GM12864 (cell line): ENCODE results near the gene LYZL6.

ENCODE experiments used
- DNase-seq: peaks from one replicate; pipeline ENCODE4 v3.0.0-alpha.2; 2011; ENCODE audit warnings: low read depth
- H3K4me3 ChIP-seq: 2 replicates; pipeline ENCODE4 v1.5.1; 2011; ENCODE audit warnings: mild to moderate bottlenecking, low read depth, low read length, control low read depth
- TF ChIP-seq, protein P1 (sequence below): IDR thresholded peaks from 2 replicates; pipeline ENCODE4 v1.5.1; 2011; ENCODE audit warnings: low read depth, mild to moderate bottlenecking, moderate library complexity, low read length, control low read depth, inconsistent platforms; ENCODE audit errors: missing control alignments

Gene LYZL6

DNA sequence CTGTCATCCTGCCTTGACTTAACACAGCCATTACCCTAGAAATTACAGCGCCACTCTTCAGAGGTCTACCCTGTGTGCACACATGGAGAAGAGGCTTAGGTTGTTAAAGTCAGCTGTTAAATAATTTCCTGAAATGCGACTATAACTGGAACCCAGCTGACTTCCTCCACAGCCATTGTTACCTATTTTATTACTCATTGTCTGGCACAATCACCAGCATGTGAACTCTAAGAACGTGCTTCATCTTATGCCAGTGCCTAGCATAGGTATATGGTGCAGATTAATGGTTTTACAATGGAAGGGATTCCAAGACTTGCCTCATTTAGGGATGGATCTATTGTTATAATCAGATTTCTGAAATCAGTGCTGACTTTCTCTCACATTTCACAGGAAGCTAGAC lies 24.8 kb downstream of the LYZL6 start:
- no peak overlapping the region for H3K4me3 ChIP-seq
- DNase-seq = no peak
- TF ChIP-seq, protein P1, sequence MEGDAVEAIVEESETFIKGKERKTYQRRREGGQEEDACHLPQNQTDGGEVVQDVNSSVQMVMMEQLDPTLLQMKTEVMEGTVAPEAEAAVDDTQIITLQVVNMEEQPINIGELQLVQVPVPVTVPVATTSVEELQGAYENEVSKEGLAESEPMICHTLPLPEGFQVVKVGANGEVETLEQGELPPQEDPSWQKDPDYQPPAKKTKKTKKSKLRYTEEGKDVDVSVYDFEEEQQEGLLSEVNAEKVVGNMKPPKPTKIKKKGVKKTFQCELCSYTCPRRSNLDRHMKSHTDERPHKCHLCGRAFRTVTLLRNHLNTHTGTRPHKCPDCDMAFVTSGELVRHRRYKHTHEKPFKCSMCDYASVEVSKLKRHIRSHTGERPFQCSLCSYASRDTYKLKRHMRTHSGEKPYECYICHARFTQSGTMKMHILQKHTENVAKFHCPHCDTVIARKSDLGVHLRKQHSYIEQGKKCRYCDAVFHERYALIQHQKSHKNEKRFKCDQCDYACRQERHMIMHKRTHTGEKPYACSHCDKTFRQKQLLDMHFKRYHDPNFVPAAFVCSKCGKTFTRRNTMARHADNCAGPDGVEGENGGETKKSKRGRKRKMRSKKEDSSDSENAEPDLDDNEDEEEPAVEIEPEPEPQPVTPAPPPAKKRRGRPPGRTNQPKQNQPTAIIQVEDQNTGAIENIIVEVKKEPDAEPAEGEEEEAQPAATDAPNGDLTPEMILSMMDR = no peak

DNA sequence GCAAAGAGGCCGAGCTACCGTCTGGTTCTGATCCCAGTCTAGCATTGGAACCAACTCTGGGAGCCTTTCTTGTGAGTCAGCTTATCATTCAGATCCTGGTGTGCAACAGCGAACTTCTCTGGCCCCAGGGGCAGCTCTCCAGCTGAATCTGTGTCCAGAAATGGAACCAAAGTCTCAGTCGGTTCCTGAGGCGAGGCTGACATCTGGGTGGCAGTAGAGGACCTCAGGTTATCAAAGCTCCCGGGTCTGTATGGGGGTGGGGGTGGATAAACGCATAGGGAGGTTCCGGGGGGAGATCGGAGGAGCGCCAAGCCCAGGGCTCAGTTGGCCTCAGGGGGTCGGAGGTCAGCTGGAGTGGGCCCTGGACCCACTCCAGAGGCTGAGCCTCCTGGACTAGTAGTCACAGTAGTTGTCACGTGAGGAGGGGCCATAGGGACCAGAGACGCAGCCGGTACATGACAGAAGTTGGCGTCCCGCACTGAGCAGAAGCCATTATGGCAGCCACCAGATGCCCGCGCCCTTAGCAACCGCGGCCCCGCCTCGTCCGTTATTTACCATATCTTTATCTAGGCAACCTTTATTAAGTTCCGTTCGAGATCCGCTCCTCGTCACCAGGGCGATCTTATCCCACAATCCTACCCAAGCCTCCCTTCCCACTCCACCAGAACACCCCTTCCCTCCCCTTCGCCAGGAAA lies 25.8 kb downstream of the LYZL6 start:
- TF ChIP-seq, protein P1 = no peak
- no peak for DNase-seq
- H3K4me3 ChIP-seq = no peak overlapping the region

DNA sequence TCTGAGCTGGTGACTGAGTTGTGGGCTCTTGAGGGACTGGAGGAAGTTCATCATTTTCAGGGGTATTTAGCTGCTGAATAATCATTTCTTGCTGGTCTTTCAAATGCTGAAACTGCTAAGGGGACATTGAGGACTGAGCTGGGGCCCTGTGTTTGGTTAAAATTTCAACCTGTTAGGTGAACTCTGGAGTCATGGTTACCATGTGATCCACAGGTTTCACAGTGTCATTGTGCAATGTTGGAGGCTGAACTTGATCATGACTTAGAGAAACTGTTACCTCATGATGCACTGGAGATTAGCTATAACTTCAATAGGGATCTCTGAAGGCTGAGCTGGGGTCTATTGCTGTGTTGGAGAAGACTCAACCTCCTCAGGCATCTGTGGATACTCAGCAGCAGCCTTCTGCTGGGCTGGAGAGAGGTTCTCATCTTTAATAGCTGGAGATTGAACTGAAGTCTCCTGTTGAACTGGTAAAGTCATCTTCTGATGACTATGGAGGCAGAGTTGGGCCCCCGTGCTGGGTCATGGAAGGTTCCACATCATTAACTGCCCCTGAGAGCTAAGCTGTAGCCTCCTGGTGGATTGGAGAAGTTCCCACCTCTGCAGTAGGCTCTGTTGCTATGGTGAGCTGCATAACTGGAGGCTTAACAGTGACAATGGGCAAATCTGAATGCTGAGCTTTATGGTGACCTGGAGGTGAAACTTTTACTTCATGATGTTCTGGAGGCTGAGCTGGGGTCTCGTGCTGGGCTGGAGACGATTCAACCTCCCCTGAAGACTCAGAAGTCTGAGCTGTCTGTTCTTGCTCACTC lies 28.2 kb downstream of the LYZL6 start:
- no peak overlapping the region for H3K4me3 ChIP-seq
- TF ChIP-seq, protein P1 = no peak
- no peak for DNase-seq

DNA sequence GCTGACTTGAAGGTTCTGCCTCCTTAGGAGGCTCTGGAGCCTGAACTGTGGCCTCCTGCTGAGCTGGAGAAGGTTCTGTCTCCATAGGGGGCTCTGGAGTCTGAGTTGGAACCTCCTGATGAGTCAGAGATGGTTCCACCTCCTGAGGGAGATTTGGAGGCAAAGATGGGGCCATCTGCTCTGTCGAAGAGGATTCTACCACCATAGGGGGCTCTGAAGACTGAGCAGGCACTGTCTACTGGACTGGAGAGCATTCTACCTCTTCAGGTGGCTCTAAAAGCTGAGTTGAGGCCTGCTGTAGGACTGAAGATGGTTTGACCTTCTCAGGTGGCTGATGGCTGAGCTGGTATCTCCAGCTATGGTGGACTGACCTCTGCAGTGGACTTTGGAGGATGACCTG lies 29.2 kb downstream of the LYZL6 start:
- no peak for DNase-seq
- H3K4me3 ChIP-seq = no peak overlapping the region
- TF ChIP-seq, protein P1 = no peak

DNA sequence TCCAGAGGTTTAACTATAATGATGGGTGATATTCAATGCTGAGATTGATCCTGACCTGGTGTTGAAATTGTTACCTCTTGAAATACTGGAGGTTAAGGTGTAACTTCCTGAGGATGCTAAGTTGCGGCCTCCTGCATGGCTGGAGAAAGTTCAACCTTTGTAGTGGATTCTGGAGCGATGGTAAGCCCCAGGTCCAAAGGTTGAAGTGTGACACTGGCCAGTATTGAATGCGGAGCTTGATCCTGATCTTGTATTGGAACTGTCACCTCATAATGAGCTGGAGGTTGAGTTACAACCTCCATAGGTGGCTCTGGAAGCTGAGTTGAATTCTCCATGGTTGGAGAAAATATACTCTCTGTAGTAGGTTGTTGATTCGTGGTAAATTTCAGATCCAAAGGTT lies 29.9 kb downstream of the LYZL6 start:
- H3K4me3 ChIP-seq = no peak overlapping the region
- TF ChIP-seq, protein P1 = no peak

DNA sequence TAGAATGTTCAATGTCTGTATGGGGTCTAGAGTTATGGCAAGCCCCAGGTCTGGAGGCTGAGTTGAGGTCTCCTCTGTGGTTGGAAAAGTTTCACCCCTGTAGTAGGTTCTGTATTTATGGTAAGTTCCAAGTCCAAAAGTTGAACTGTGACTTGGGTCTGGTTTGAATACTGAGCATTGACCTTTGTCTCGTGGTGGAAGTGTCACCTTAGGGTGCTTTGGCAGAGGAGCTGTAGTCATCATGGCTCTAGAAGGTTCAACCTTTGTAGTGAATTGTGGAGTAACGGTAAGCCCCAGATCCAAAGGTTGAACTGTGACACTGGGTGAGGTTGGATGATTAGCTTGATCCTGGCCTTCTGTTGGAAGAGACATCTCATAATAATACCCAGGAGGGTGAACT lies 30.6 kb downstream of the LYZL6 start:
- H3K4me3 ChIP-seq = no peak overlapping the region
- DNase-seq = no peak
- TF ChIP-seq, protein P1 = no peak

More for the DNA sequence above, 29.9 kb downstream of the LYZL6 start:
- DNase-seq = no peak

- DNase-seq = no peak
- TF ChIP-seq, protein P1 = no peak
- H3K4me3 ChIP-seq = no peak overlapping the region
Measured at GRCh38 chr17:35912339-35912912, 31.1 kb downstream of the LYZL6 start.
